Measurements from ENCODE around the gene MAP4K5.
A peak's percentile ranks its signal among the peaks of the same experiment; 100 is the strongest.

The MAP4K5 gene

GRCh38 chr14:50417853-50418252 is 114.5 kb downstream of the MAP4K5 start:
- TF ChIP-seq POLR2A (IDR thresholded peaks at IDR 0.05; ENCODE audit: low read depth, low read length) (no peak), POLR2AphosphoS5 (IDR thresholded peaks at IDR 0.05; ENCODE audit: low read depth, low read length) (no peak), TAF1 (IDR thresholded peaks at IDR 0.05; ENCODE audit: borderline replicate concordance, low read depth, low read length) (no peak)
- no peak for DNase-seq (ENCODE audit: insufficient read length)
- peak; percentile 46 for FAIRE-seq

- TF ChIP-seq POLR2AphosphoS5 (IDR thresholded peaks at IDR 0.05; ENCODE audit: low read depth, low read length) (no peak), POLR2A (IDR thresholded peaks at IDR 0.05; ENCODE audit: low read depth, low read length) (no peak), TAF1 (IDR thresholded peaks at IDR 0.05; ENCODE audit: borderline replicate concordance, low read depth, low read length) (no peak)
- no peak for DNase-seq (ENCODE audit: insufficient read length)
- no peak for FAIRE-seq
These were observed 121.4 kb downstream of the MAP4K5 start for GRCh38 chr14:50410921-50411320.

GRCh38 chr14:50410071-50410470 is 122.3 kb downstream of the MAP4K5 start:
- DNase-seq (ENCODE audit: insufficient read length) (no peak), FAIRE-seq (no peak)
- no peak for TF ChIP-seq POLR2A (IDR thresholded peaks at IDR 0.05; ENCODE audit: low read depth, low read length)
- TF ChIP-seq POLR2AphosphoS5 (IDR thresholded peaks at IDR 0.05; ENCODE audit: low read depth, low read length) = no peak
- no peak for TF ChIP-seq TAF1 (IDR thresholded peaks at IDR 0.05; ENCODE audit: borderline replicate concordance, low read depth, low read length)

GRCh38 chr14:50407111-50407812 is 125.1 kb downstream of the MAP4K5 start:
- FAIRE-seq = no peak
- no peak for TF ChIP-seq POLR2A (IDR thresholded peaks at IDR 0.05; ENCODE audit: low read depth, low read length)
- TF ChIP-seq TAF1 (IDR thresholded peaks at IDR 0.05; ENCODE audit: borderline replicate concordance, low read depth, low read length) = no peak
- no peak for TF ChIP-seq POLR2AphosphoS5 (IDR thresholded peaks at IDR 0.05; ENCODE audit: low read depth, low read length)
- DNase-seq (ENCODE audit: insufficient read length) = no peak

DNA sequence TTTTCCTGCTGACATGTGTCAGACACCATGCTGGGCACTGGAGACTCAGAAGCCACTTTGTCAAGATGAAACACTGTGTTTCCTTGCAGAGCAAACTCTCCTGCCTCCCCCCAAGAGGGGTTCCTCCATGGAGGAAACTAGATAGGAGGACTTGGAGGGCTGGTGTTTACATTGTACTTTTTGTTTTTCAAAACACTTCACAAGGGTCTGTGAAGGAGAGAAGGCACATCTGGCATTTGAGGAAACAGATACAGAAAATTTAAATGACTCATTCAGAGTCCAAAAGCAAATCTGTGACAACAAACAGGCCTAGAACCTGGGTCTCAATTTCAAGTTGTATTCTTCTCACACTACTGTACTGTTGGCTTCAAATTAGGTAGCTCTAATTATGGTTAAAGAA is 128.9 kb downstream of the MAP4K5 start:
- FAIRE-seq = no peak
- TF ChIP-seq POLR2A (IDR thresholded peaks at IDR 0.05; ENCODE audit: low read depth, low read length) = no peak
- no peak for TF ChIP-seq POLR2AphosphoS5 (IDR thresholded peaks at IDR 0.05; ENCODE audit: low read depth, low read length)
- no peak for TF ChIP-seq TAF1 (IDR thresholded peaks at IDR 0.05; ENCODE audit: borderline replicate concordance, low read depth, low read length)
- DNase-seq (ENCODE audit: insufficient read length) = no peak

DNA sequence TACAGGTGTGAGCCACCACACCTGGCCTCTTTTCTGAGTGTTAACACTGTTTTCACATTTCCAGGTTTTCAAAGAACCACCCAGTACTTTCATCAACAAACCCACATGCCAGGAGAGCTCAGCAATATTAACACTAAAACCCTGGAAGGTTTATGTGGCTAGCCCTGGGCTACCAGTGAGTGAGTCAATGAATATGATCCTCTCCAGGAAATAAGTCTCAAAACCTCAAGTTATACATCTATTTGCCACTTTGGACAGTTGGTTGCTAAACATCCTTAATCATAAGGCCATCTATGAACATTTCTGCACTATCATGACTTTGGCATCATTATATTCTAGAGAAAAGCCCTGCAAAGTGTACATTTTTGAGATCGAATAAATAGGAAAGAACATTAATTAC is 129.4 kb downstream of the MAP4K5 start:
- no peak for FAIRE-seq
- TF ChIP-seq TAF1 (IDR thresholded peaks at IDR 0.05; ENCODE audit: borderline replicate concordance, low read depth, low read length) = no peak
- no peak for TF ChIP-seq POLR2AphosphoS5 (IDR thresholded peaks at IDR 0.05; ENCODE audit: low read depth, low read length)
- TF ChIP-seq POLR2A (IDR thresholded peaks at IDR 0.05; ENCODE audit: low read depth, low read length) = no peak

DNA sequence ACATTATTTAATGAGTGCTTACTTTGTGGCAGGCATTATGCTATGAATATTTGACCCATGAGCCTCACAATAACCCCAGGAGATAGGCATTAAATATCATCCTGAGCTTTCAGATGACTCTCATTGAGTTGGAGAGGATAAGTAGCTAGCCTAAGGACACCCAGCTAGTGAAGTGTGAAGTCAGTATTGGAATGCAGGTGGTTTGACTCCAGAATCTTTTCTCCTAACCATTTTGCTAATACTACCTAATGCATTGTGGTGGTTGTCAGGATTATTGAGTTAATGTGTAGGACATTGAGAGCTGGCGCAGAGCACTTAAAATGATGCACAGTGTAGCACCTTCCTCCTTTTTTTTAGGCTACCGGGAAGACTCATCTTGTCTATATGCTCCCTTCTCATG is 131.9 kb downstream of the MAP4K5 start:
- FAIRE-seq (no peak), DNase-seq (ENCODE audit: insufficient read length) (no peak)
- TF ChIP-seq POLR2A (IDR thresholded peaks at IDR 0.05; ENCODE audit: low read depth, low read length) (no peak), POLR2AphosphoS5 (IDR thresholded peaks at IDR 0.05; ENCODE audit: low read depth, low read length) (no peak), TAF1 (IDR thresholded peaks at IDR 0.05; ENCODE audit: borderline replicate concordance, low read depth, low read length) (no peak)

More for the DNA sequence above, 129.4 kb downstream of the MAP4K5 start:
- DNase-seq (ENCODE audit: insufficient read length) = no peak

DNA sequence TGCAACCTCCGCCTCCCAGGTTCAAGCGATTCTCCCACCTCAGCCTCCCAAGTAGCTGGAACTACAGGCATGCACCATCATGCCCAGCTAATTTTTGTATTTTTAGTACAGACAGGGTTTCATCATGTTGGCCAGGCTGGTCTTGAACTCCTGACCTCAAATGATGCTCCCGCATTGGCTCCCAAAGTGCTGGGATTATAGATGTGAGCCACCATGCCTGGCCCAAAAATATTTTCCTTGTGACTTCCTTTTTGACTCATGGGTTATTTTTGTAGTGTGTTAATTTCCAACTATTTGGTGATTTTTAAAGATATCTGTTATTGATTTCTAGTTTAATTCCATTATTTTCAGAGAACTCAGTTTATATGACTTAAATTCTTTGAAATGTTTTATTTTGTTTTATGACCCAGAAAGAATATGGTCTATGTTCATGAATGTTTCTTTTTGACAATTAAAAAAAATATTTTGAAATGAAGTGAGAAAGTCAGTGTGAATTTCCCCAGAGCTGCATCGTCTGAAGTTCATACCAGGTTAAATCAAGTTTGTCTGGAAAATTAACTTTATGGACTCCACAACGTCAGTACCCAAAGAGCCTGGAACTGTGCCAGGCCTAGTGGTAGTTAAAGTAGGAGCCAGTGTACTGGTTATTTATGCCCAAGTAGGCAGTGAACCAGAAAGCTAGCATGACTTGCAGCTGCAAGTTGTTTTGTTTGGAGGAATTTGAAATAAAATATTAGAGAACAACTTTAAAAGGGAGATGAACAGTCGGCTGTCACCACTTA is 132.9 kb downstream of the MAP4K5 start:
- no peak for DNase-seq (ENCODE audit: insufficient read length)
- TF ChIP-seq POLR2AphosphoS5 (IDR thresholded peaks at IDR 0.05; ENCODE audit: low read depth, low read length) (no peak), POLR2A (IDR thresholded peaks at IDR 0.05; ENCODE audit: low read depth, low read length) (no peak), TAF1 (IDR thresholded peaks at IDR 0.05; ENCODE audit: borderline replicate concordance, low read depth, low read length) (no peak)
- no peak for FAIRE-seq

- FAIRE-seq (no peak), DNase-seq (ENCODE audit: insufficient read length) (no peak)
- TF ChIP-seq POLR2AphosphoS5 (IDR thresholded peaks at IDR 0.05; ENCODE audit: low read depth, low read length) = no peak
- TF ChIP-seq POLR2A (IDR thresholded peaks at IDR 0.05; ENCODE audit: low read depth, low read length) = no peak
These were observed 134.2 kb downstream of the MAP4K5 start for GRCh38 chr14:50398189-50398580.

DNA sequence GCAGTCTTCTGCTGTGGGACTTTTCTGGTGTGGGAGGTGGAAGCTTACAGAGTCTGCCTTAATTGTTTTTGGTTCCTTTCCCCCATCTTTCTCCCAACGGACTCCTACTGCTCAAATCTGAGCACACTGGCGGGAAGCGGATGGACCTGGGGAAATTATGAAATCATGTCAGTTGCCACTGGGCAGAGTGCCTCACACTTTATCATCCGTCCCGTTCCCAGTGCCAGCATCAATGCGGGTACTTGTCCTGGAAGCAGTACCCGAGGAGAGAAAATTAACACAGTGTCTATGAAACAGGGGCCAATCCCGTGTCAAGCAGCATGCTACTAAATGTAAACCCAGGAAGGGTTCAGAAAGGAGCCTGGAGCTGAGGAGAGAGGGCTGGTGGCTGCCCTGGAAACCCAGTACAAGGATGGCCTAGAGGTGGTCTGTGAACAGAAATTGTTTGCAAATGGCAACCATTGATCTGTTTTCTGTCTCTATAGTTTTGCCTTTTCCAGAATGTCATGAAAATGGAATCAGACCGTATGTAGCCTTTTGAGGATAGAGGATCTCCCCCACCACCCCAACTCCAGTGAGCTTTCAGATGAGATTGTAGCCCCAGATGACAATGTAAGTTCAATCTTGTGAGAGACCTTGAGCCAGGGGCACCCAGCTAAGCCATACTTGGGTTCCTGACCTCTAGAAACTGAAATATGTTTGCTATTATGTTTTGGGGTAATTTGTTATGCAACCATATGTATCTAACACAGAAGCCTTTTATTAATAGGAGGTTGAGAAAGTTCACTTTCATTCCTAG is 134.8 kb downstream of the MAP4K5 start:
- DNase-seq (ENCODE audit: insufficient read length) (no peak), FAIRE-seq (peak; percentile 67)

DNA sequence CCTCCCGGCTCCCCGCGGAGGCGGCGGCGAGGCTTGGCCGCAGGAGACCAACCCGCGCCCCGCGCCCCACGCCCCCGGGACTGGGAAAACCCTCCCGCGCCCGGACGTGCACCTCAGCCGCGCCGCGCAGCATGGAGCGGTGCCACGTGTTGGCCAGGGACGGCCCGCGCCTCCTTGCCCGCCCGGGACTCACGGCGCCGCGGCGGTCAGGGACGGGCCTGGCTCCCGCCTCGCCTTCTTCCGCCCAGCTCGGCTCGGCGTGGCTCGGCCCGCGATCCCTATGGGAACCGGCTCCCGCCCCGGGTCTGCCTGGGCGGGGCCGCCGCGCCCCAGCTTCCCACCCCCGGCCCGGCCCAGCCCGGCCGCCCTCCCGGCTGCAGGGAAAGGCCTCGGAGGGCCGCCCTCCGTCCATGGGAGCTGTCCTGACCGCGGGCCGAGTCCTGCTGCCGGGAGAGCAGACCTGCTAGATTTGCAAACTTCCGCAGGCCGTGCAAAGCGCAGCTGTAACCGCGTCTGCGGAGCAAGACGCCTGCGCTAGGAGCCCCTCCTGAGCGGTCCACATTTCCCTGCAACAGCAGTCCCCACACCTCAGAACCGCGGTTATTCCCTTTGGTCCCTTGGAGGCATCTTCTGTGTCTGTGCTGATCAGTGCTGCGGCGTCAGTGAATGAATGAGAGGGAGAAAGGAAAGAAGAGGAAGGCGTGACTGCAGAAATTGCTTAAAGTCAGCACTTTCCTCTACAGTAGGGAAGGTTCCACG is 135.6 kb downstream of the MAP4K5 start, which contains the start of gene CDKL1:
Gene CDKL1, minus strand, starts transcription at position 251 of the 759 bp plus-strand sequence. CDS start 1,013 bp downstream, outside the sequence.
- FAIRE-seq = peak; percentile 60
- peak; percentile 39 for DNase-seq (ENCODE audit: insufficient read length)
- 0 out of 2 replicates have a peak, but pooled peaks have one; percentile 35 for TF ChIP-seq TAF1 (IDR thresholded peaks at IDR 0.05; ENCODE audit: borderline replicate concordance, low read depth, low read length)
- no peak for TF ChIP-seq POLR2AphosphoS5 (IDR thresholded peaks at IDR 0.05; ENCODE audit: low read depth, low read length)
- TF ChIP-seq POLR2A (IDR thresholded peaks at IDR 0.05; ENCODE audit: low read depth, low read length) = peak; percentile 46; the same call in 1 of the 2 replicates

More for the DNA sequence above, 134.8 kb downstream of the MAP4K5 start:
- no peak for TF ChIP-seq TAF1 (IDR thresholded peaks at IDR 0.05; ENCODE audit: borderline replicate concordance, low read depth, low read length)
- no peak for TF ChIP-seq POLR2AphosphoS5 (IDR thresholded peaks at IDR 0.05; ENCODE audit: low read depth, low read length)
- no peak for TF ChIP-seq POLR2A (IDR thresholded peaks at IDR 0.05; ENCODE audit: low read depth, low read length)

Measured in GM12892 (cell line).